ENCODE results near the gene TEX261.

The TEX261 gene

DNA sequence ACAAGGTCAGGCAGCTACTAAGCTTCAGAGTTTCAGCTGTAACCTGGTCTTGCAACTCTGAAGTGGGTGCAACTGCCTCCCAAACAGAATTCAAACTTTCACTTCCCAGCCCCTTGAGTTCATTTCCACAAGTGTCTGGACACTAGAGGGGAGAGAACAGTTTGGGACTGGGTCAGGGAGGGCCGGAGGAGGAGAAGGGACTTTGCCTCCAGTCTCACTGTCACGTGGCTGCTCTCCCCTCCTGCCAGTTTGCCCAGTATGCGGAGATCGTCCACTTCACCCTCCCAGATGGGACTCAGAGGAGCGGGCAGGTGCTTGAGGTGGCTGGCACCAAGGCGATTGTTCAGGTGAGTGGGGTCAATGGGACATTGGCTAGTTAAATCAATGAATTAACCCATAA lies 36.9 kb downstream of the TEX261 start:
- no peak for DNase-seq (ENCODE audit: low spot score)

DNA sequence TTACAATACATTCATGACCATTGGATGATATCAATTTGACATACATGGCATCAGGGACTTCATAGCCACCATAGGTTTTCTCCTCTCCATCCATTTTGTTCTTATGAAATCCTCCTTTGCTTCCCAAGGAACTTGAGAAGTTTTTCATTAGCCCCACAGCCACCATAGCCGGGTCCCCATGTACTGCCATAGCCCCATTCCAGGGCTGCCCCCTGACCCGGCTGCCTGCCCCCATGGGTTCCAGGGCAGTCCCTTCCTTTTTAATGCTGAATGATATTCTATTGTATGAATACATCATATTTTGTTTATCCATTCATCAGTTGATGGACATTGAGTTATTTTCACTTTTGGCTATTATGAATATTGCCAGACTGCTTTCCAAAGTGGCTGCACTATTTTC lies 38.5 kb downstream of the TEX261 start:
- DNase-seq (ENCODE audit: low spot score): no peak

DNA sequence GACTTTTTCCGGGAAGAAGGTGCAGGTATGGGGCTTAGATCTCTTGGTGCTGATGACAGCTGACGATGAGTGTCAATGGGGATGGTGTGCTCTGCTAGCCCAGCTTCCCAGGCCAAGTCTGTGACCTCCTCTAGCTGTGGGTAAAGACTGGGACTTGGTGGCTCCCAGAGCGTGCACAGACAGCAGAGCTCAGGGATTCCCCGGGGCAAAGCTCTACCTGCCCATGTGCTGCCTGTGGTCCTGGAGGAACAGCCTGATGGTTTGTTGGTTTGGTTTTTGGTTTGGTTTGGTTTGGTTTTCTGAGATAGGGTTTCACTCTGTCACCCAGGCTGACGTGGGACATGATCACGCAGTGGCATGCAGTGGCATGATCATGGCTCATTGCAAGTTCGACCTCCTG lies 39.8 kb downstream of the TEX261 start:
- no peak for DNase-seq (ENCODE audit: low spot score)

DNA sequence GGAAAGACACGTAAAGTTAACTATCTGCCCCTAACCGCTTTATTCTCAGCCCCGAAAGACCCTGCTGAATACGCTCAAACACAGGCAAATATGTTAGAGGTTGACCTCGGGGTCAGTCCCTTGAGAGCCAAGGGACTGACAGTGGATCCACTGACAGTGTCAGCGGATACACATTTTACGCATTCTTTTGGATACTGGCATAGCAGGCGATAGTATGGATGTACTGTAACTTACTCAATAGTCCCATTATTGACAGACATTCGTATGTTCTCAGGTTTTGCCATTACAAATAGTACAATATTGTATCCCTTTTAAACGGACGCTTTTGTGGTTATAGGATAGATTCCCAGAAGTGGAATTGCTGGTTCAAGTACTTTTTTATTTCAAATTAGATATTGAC lies 45.6 kb downstream of the TEX261 start:
- no peak for DNase-seq (ENCODE audit: low spot score)

DNA sequence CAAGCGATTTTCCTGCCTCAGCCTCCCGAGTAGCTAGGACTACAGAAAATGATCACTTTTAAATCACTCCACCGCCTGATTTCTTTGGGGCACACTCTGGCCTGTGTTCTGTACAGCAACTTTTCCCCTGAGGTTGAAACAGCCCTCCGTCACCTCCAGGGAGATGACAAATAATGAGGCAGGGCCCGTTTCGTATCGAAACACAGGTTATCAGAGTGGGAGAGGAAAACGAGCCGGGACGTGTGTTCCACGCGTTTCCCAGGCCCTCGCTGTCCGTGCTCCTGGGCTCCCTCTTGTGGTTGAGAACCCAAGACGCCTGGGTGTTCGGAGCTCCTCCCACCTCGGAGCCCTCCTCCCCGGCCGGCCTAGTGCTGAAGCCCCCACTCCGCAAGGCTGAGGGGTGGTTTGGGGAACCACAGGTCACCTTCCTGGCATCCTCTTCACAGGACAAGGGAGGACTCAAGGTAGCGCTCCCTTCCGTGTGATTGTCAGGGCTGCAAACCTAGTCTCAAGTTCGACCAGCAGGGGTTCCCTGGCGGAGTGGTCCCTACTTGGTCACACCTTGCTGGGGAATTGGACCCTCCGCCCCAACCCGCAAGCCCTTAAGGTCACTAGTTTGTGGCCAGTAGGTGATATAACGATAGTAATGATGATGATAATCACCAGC lies 46.2 kb downstream of the TEX261 start:
- DNase-seq (ENCODE audit: low spot score): peak; percentile 69

DNA sequence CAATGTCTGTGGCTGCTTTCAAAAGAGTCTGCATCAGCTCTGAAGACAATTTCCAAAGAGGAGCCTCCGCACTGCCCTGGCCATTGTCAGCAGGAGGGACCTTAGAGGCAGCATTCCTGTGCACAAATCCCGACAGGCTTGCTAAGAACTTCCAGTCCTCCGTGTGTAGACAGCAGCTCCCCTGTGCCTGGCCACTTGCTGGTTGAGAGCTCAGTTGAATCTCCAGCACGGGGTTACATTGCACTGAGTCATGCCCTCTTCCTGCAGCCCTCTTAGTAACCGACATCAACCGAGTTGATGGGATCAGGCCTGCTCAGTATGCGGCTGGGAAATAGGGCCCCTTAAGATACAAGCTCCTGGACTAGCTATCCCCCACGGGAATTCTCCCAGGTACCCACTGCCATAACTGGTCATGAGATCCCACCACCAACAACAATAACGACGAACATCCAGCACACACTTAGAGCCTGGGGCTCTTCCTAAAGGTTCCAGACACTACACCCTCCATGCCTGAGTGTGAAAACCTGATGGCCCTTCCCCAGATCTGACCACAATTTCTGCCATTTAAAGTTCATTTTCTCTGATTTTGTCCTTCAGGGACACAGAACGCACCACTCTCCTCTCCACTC lies 47.0 kb downstream of the TEX261 start:
- no peak for DNase-seq (ENCODE audit: low spot score)

DNA sequence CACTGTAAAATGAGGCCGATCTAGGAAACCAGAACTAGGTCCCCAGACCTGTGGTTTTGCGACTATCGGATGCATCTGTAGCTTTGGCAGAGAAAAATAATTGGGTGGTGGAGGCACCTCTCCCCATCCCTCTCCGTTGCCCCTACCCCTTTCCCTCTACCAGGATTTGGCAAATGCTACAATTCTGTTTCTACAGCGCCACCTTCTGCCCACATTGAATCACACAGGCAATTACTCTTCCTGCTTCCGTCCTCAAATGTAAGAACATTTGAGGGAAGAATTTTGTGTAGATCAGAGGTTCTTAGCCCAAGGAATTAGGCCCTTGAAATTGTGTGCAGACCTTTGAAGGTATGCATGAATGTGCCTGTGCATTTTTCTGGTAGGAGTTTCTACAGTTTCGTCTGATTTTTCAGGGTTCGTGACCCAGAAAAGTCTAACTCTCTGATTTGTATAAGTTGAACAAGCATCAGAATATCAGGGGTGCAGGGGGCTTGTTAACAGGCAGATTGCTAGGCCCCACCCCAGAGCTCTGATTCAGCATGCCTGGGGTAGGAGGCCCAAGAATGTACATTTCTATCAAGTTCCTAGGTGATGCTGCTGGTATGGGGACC lies 47.7 kb downstream of the TEX261 start:
- peak; percentile 39 for DNase-seq (ENCODE audit: low spot score)

DNA sequence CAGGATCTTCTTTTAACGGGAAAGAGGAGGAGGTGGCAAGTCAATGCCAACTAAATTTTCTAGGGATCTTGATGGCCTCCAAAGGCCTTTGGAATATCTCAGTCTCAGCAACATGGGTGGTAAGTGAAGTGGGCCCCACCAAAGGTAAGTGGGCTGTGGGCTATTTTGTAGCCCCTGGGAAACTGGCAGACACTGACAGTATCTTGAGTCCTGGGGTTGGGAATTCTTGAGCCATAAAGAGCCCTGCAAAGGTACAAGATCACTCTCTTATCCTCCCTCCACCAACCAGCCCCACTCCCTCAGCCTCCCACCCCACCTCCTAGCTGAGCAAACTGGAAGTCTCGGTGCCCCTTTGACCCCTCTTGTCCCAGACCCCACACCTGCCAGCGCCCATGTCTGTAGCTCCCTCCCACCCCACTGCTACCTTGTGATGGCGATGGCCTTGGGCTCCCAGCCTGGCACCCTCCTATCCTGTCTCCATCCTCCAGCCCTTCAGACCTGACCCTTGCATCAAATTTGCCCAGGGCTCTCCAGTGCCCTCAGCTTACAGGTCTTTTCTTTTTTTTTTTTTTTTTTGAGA lies 50.5 kb downstream of the TEX261 start:
- no peak for DNase-seq (ENCODE audit: low spot score)

DNA sequence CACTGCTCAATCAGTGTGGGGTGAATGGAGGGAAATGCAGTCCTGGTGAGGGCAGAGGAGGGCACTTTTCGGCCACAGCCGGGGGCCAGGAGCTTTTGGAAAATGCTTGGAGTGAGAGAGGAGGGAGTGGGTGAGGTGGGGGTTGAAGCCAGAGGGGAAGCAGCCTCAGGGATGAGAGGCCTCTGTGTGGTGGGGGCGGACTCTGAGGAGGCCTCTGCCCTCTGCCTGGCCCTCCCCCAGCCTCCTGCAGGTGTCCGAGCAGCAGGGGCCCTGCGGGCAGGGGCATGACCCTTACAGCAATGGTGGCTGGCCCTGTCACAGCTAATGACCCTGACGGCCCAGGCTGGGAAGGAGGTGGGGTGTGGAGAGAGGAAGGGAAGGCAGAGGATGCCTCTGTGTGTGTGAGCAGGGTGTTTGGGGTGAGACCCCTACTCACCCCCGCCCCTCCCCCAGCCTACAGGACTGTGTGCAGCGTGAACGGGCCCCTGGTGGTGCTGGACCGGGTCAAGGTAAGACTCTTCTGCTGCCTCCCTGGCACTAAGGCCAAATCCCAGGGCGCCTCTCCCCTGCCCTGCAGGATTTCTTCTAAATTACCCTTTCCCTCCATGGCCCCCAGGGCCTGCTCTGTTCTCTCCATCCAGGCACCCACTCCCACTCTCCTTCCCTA lies 51.3 kb downstream of the TEX261 start:
- DNase-seq (ENCODE audit: low spot score): no peak

DNA sequence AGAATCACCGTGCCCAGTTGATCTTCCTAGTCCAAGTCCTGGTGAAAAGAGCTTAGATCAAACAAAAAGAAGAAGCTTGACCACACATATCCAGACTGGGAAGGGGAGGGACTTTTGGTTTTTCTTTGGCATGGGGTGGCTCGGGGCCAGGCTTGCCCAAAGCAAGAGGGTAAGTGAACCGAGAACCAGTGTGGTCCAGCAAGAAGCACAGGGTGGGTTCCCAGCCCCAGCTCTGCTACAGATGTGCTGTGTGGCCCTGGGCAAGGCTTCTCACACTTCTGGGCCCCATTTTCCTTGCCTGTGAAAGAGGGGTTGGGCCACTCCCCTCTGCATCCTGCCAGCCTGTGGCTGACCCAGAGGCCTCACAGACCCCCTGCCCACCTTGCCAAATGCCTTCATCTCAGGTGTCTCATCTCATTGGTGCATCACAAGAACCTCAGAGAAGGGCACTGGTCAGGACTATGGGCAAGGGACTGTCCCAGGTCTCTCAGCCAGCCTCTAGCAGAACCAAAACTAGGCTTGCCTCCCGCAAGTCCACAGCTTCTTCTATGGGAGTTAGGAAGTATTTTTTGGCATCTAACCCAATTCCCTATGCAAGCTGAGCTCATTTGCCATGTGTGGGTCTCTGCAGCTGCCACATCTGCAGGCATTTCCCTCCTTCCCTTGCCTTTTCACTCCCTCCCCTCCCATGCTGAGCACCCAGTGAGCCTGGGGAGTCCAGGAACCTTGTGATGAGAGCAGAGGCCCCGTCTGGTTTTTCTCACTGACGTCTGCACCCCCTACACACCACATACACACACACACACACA lies 52.1 kb downstream of the TEX261 start:
- no peak for DNase-seq (ENCODE audit: low spot score)

DNA sequence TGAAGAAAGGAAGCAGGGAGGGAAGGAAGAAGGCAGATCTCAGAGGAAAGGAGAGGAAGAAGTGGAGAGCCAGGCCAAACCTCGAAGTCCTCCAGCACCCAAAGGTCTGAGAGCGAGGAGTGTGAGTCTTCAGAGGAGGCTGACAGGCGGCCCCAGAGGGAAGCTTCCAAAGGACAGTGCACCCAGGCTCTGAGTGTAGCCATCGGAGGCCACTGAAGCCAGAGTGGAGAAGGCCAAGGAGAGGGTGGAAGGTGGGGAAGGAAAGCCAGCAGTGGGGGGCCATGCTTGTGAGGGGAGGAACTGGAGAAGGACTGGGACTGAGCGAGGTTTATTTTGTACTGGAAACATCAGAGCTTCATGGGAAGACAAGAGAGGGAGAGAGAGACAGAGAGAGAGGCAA lies 53.0 kb downstream of the TEX261 start:
- DNase-seq (ENCODE audit: low spot score): no peak

DNA sequence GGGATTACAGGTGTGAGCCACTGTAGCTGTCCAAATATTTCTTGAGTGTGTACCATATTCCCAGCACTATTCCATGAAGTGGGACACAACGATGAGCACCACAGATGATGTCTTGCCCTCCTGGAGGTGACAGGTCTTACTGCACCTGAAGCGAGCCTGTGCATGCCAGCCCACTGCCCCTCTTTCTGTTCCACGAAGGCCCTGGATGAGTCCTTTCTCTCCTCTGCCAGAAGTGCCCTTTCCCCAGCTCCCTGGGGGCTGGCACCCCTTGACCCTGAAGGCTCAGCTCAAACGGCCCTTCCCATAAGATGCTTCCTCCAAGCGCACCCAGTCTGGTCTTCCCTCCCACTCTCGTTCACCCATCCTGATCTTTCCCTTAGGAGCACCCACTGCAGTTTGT lies 53.5 kb downstream of the TEX261 start:
- DNase-seq (ENCODE audit: low spot score): no peak

DNA sequence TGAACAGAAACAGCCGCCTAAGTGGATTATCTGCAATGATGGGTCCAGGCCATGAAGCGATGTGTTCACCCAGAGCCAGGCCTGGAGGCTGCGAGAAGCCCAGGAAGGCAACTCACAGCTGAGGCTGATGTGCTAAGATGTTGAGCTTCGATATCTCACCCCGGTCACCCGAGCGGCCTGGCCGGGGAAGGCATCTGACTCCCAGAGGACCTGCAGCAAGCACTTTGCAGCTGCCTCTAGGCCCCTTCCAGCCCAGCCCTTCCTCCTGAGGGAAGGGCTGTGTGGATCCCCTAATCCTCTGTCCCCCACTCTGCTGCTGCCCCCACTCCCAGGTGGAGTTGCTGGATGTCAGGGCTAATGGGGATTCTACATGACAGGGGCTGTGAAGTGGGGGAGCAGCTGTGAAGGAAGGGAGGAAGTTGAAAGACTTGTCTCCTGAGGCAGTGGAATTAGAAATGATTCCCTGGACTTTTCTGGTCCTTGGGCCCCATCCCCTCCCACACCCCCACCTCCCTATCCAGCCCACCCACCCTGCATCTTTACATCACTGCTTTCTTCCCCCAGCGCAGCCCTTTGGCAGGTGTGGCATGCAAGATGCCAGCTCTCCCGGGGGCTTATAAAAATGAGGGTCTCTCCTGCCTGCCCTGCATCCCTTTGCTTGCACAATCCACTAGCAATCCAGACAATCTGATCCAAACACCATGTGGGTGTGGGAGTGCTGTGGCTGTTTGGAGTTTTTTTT lies 54.7 kb downstream of the TEX261 start:
- no peak for DNase-seq (ENCODE audit: low spot score)

DNA sequence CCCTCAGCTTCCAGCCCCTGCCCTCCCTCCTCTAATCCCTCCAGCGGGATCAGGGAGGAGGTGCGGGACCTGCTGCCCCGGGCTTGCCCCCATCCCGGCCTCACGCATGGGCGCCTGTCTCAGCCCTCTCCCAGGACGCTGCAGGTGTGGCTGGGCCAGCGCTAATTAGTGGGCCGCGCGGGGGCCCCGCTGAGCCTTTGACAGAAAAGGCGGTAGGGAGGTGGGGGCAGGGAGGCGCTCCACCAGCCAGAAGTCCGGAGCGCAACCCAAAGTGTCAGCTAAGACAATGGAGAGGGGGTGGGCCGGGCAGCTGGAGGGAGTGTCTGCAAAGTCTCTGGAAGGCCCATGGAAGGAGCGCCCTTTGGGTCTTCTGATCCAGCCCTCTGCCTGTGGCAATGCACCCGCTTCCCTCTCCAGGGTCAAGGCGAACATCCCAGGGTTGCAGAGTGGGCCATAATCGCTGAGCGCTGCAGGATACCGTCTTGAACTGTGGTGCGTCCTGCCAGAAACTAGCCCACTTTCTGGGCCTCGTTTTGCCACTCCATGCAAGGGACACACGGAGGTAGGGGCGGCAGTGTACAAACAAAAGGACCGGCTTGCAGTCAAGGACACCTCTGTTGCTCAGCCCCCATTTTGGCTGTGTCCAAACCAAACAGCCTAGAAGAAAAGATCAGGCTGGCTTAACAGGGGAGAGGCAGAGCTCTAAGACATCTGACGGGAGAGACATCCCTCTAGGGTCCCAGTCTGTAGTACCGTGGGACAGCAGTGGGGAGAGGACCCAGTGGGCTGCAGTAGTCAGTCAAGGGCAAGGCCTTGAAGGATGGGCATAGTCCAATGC lies 55.5 kb downstream of the TEX261 start:
- DNase-seq (ENCODE audit: low spot score): no peak

DNA sequence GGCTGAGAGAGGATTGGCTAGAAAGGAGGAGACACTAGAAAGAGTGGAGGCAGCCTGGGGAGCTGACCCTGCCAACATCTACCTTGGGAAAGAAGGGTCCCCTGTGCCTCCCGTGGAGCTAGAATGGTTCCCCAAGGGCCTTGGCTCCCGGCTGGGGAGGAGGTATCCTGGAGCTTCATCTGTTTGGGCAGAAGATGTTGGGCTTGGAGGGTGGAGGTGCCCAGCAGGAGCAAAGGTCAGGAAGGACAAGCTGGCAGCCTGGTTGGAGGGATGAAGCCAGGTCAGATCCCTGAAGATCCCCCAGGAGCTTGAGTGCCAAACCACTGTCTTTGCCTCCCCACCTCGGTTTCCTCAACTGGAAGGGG lies 56.1 kb downstream of the TEX261 start:
- DNase-seq (ENCODE audit: low spot score): no peak

DNA sequence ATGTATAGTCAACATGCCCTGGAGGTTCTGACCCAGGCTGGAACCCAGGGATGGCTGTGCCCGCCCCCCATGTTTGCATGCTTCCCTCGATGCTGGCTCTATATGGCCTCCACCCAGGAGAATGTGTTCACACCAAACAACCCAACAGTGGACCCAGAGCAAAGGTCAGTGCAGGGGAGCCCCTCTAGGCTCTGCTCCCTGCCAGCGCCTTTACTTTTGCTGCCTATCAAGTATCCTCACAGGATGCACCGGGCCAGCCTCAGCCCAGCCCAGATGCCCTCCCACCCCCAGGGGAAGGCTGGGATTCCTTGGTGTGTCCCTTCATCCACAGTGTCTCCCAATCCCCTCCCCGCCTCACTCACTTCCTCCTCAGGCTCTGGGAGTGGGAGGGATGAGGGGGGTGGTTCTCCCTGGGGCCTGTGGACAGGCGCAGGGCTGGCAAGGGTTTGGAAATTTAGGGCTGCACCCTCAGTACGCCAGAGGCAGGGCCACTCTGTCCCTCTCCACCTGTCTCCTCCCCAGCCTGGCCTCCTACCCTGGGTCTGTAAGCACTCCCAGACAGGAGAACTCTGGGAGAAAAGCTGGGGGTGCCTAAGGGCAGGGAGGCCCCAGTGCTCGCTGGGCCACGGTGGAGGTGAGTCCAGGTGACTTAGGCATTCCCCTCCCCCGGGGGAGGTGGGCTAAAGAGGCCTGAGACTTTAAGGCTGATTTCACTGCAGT lies 56.6 kb downstream of the TEX261 start:
- DNase-seq (ENCODE audit: low spot score): no peak

DNA sequence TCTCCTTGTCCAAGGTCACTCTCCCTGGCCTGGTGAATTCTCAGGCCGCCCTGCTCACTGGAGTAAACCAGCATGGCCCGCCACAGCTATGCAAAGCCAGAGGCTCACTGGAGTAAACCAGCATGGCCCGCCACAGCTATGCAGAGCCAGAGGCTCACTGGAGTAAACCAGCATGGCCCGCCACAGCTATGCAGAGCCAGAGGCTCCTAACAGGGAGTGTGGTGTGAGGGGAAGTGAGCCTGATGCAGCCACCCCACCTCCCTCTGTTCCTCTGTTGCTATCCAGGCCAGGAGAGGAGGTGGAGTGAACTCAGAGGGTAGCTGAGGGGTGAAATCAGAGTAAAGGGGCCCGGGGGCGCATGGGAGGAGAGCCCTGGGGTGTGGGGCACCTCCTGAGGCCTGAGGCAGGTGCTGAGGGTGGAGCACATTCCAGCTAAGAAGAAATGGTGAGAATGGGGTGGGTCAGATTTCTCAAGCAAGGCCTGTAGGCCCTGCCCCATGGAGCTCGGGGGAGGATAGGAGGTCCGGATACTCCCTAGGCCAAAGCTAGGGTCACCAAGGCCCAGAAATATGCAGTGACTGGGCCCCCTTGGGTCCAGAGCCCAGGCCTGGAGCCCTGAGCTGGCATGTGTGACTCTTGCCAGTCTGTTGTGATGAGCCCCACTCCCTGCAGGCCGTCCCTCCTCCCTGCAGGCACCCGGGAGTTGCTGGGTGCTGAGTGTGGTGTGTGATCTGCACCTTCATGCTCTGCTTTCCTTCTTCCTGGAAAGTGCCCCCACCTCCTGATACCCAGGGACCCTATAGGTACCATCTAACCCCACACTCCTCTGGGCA lies 57.5 kb downstream of the TEX261 start:
- DNase-seq (ENCODE audit: low spot score): no peak

DNA sequence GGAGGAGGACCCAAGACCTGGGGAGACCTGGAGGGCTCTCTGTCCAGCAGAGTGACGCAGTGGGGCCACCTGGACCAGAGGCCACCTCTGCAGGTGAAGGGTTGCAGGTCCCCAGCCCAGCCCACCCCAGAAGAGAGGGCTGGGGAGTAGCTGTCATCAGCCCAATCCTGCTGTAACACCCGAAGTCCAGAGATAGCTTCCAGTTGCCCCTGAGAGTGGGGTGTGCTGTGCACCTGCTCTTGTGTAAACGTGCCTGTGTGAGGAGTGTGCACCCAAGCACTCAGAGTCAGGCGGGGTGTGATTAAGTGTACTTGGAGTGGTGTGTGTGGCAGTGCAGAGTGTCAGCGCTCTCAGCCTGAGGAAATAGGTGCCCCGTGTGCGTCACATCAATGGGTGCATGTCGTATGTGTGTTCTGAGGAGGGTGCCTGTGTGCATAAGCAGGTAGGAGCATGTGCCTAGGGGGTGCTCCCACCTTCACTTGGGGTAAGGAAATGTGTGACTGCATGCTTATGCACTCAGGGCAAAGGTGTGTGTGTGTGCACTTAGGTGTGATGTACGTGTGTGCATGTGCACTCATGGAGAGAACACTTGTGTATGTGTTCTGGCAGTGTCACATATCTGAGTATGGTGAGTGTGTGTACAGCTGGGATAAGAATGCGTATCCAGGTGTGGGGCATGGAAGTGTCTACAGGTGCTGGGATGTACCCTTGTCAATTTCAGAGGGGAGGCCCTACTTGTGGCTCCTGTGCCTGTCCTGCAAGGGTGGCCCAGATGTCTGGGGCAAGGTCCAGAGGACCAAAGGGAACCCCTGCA lies 58.3 kb downstream of the TEX261 start:
- no peak for DNase-seq (ENCODE audit: low spot score)
